C4-2B (cell line): Measurements from ENCODE around the gene PDE5A.

Experiments used
- H3K27ac ChIP-seq: fragments of 450-650 bp; 2 replicates; pipeline ENCODE4 v1.5.1; 2017
- ZFX ChIP-seq: fragments of 450-650 bp; IDR thresholded peaks from 2 replicates; pipeline ENCODE4 v1.6.1; 2017
- TF ChIP-seq, protein P1 (sequence below): fragments of 450-650 bp; conservative IDR thresholded peaks from 2 replicates; pipeline ENCODE4 v1.5.1; 2017; ENCODE audit warnings: mild to moderate bottlenecking

Gene PDE5A

DNA sequence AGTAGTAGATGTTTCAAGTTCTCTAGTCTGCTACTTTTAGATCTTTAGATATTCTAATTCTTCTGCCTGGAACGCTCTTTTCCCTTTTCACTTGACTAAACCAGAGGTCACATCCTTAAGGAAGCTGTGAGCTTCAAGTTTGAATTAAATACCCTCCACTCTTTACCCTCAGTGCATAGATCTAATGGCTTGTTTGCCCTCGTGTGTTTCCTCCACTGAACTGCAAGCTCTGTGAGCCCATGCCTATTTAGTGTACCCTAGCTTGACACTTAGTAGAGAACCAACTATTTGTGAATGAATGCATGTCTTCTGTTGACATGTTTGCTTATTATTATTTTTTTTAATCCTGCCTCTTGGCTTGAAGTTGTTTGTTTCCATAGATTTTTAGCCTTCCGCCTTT is 138.3 kb downstream of the PDE5A start:
- TF ChIP-seq, protein P1, sequence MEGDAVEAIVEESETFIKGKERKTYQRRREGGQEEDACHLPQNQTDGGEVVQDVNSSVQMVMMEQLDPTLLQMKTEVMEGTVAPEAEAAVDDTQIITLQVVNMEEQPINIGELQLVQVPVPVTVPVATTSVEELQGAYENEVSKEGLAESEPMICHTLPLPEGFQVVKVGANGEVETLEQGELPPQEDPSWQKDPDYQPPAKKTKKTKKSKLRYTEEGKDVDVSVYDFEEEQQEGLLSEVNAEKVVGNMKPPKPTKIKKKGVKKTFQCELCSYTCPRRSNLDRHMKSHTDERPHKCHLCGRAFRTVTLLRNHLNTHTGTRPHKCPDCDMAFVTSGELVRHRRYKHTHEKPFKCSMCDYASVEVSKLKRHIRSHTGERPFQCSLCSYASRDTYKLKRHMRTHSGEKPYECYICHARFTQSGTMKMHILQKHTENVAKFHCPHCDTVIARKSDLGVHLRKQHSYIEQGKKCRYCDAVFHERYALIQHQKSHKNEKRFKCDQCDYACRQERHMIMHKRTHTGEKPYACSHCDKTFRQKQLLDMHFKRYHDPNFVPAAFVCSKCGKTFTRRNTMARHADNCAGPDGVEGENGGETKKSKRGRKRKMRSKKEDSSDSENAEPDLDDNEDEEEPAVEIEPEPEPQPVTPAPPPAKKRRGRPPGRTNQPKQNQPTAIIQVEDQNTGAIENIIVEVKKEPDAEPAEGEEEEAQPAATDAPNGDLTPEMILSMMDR: no peak; the same call in 1 of the 2 replicates
- no peak for TF ChIP-seq ZFX
- H3K27ac ChIP-seq: no peak overlapping the region

DNA sequence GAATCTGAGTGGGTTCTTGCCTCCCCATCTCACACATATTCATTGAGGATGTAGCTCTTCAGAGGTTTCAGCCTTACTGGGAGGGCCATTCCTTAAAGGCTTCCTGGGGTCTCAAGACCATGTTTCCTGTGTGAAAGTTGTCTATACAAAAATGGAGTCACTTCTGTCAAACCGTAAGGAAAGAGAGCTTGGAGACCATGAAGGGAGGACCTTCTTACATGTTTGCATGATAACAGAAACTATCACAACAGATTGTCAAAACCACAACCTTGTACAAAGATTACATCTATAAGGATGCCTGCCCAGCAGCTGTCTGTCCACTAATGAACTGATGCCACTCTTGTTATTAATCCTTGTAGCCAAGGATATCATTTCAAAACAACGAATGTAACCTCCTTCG is 139.3 kb downstream of the PDE5A start:
- H3K27ac ChIP-seq: no peak overlapping the region
- no peak for TF ChIP-seq ZFX
- TF ChIP-seq, protein P1: no peak

DNA sequence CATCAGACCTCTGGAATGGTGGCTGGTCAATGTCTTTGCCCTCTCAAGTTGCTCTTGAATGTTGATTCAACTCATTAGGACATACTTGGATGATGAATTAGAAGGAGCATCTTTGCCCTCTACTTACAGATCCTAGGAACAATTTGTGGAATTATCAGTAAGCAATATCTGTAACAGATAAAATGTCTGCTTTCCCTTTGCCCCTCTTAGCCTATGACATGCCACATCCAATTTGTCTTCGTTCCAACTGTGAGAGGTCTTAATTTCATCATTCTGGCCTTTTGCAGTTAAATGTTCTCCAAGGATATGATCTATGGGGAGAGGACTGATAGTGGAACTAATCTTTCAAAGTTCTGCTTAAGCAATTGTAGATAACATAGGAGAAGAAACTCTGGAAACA is 148.3 kb downstream of the PDE5A start:
- TF ChIP-seq ZFX: no peak
- TF ChIP-seq, protein P1: no peak
- no peak overlapping the region for H3K27ac ChIP-seq

DNA sequence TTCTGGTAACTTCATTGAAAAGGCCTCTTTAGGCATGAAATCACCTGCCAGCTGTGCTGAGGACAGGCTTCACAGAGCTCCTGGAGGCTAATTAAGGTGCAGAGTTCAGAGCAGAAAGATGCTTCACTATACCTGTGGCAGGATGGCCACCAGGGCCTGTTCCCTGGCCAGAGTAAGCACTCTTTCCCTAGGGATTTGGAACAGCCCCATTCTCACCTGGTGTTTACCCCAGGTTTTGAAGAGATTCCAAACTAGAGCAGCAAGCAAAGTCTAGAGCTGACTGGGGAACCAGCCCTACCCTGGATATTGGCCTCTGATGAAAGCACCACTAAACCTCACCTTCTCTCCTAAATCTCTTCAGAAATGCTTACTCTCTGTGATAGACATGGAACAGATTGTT is 148.8 kb downstream of the PDE5A start:
- TF ChIP-seq, protein P1: no peak
- TF ChIP-seq ZFX: no peak
- H3K27ac ChIP-seq: no peak overlapping the region

DNA sequence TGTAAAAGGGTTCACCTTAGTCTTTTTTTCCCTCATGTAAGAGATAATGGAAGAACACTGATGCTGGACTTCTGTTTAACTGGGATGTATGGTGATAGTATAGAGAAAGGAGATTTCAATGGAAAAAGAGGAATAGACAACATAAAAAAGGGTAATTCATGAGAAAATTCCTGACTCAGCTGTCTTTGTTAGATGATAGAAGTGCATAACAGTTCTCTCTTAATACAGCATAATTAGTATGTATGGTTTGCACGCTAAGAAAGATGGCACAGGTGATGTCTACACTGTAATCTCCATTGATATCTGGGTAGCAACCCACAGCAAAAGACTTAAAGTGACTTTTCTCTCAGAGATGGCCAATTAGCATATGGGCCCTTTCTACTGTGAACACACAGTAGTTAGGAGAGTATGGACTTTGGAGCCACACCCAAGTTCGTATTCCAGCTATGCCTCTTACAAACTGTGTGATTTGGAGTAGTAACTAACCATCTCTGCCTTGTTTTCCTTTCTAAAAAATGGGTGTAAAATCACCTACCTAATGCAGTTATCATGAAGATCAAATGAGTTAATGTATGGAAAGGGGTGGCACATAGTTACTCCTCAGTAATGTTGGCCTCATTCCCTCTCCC is 149.3 kb downstream of the PDE5A start:
- TF ChIP-seq, protein P1: no peak
- no peak for TF ChIP-seq ZFX
- no peak overlapping the region for H3K27ac ChIP-seq

DNA sequence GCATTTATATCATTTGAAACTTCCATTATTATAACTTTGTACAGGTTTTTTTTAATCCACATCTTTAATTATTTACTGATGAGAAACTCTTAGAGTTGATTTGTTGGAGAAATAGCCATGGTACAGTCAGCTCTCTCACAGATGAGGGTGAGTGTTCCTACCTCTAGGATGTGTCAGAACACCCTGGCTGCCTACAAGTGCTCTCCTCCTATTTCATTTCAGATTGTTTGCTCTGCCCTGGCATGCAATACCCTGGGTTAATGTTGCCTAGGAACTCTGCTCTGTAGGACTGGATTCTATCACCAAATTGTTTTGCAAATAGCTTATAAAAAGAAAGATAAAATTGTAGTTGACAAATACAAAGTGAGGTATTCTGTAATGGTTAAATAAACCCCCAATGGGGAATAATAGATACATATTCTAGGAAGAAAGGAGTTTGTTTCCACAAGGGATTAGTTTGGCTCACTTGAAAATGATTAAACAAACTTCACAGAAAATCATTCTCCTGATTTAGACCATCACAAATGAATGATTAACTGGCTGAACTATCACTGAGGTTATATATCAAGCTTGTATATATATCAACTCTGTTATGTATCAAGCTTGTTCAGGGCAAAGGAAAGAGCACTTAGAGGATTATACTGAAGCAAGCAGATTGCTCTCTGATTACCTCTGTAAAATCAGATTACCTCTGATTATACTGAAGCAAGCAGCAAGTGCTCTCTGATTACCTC is 150.0 kb downstream of the PDE5A start:
- H3K27ac ChIP-seq: no peak overlapping the region
- TF ChIP-seq, protein P1: no peak
- no peak for TF ChIP-seq ZFX

DNA sequence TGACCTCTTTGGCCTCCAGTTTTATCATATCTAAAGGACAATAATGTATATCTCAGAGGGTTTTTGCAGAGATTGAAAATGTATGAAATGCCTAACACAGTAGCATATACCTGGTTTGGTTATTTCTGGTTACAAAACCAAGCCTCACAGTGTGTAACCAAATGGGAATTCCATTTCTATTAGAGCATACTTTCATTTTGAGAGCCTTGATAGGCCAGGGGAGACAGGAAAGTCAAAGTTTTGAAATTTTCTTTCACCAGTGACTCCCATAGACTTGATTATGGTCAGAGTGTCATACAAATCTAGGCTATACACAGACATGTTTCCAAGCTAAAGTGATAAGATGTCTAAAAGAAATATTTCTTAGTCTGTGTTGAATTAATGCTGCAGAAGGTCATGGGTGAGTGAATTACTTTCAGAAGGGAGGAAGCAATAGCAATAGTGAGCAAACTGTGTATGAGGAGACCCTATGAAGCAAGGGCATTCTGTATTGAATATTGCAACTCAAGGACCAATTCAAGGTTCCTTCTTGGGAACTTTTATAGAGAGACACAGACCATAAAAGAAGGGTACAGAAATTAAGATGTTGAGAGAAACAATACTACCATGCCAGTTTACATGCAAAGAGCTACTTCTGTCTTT is 151.1 kb downstream of the PDE5A start:
- no peak for TF ChIP-seq ZFX
- TF ChIP-seq, protein P1: no peak
- no peak overlapping the region for H3K27ac ChIP-seq
